ENCODE data around the gene PNMA1. TPM values are rescaled to one million over a fixed set of nuclear protein-coding genes. Genes with fewer than 3 reads are reported as not detected.

Gene PNMA1
- total RNA-seq, 1 donor from 2014 or later = 59.0 TPM

DNA sequence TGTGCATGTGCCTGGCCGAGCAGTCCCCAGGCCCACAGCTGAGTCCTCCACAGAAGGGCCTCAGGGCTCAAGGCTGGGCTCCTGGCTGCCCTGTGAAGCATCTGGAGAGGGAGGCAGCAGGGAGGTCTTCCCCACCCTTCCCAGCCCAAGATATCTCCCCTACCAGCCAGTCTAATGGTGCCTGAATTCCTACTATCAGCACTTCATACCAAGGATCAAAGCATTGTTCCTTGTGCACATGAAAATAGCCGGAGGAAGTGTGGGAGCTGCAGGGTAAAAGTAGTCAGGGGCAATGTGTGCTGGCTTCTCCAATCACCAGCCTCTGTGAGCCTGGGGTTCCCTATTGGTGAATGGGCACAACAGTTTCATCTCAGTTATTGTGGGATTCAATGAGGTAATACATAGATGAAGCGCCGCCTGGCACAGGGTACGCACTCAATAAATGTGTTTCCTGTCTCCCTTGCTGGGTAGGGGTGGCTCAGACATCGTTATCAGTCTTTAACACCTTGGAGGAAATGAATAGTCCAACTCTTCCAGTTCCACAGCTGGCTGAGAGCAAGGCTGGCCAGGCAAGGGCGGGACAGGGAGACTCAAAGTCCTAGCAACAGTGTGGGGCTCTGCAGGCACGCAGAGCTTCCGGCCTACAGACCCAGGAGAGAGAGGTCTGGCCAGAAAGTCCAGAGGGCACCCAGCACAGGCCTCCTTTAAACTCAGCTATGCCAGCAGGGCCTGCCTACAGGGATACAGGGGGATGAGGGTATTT lies 39.1 kb upstream of the PNMA1 start:
- Mint-ChIP-seq H3K27me3 (no peaks in the 10 kb centered on the region), H3K4me1 (ENCODE audit: low read depth) (peaks cover 43% of the 10 kb centered on the region), H3K4me3 (ENCODE audit: low read depth) (no peak overlapping the region), H3K9me3 (ENCODE audit: low read depth) (no peaks in the 10 kb centered on the region), H3K36me3 (ENCODE audit: insufficient read depth) (no peaks in the 10 kb centered on the region), H3K27ac (peak overlapping the region; percentile 83)
- TF ChIP-seq, protein P1, sequence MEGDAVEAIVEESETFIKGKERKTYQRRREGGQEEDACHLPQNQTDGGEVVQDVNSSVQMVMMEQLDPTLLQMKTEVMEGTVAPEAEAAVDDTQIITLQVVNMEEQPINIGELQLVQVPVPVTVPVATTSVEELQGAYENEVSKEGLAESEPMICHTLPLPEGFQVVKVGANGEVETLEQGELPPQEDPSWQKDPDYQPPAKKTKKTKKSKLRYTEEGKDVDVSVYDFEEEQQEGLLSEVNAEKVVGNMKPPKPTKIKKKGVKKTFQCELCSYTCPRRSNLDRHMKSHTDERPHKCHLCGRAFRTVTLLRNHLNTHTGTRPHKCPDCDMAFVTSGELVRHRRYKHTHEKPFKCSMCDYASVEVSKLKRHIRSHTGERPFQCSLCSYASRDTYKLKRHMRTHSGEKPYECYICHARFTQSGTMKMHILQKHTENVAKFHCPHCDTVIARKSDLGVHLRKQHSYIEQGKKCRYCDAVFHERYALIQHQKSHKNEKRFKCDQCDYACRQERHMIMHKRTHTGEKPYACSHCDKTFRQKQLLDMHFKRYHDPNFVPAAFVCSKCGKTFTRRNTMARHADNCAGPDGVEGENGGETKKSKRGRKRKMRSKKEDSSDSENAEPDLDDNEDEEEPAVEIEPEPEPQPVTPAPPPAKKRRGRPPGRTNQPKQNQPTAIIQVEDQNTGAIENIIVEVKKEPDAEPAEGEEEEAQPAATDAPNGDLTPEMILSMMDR (IDR thresholded peaks at IDR 0.05; ENCODE audit: unreplicated experiment) = no peak
- no peak for DNase-seq (ENCODE audit: low spot score, unreplicated experiment)

DNA sequence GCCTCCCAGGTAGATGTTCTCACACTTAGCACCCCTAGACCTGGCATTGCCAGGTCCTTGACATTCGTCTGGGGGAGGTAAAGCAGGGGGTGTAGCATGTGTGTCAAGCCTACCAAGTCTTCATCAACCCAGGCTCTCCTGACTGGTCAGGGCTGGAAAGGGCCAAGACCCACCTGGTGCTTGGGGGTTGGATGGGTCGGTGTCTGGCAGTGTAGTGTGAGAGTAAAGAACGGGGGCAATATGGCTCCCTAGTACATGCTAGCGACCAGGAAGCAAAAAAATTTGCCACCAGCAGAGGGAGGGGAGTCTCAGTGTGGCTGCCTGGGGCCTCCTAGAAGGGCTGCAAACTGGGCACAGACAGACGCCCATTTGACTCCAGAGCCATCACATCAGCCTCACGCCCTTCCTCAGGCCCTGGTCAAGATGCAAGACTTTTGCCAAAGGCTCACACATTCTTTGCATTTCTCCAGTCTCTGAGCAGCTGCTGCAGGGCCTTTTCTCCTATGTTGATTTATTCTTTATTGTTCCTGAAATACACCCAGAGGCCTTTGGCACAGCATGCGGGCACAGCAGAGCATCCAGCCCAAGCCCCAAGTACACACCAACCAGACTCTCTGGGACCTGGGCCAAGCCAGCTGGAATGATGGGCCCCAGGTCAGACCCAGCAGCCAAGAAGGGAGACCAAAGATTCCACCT lies 38.3 kb upstream of the PNMA1 start:
- TF ChIP-seq, protein P1 (IDR thresholded peaks at IDR 0.05; ENCODE audit: unreplicated experiment) = peak; percentile 24
- peaks cover 35% of the 10 kb centered on the region for H3K4me1 Mint-ChIP-seq (ENCODE audit: low read depth)
- no peak for DNase-seq (ENCODE audit: low spot score, unreplicated experiment)
- no peaks in the 10 kb centered on the region for H3K9me3 Mint-ChIP-seq (ENCODE audit: low read depth)
- H3K27me3 Mint-ChIP-seq = no peaks in the 10 kb centered on the region
- no peak overlapping the region for H3K4me3 Mint-ChIP-seq (ENCODE audit: low read depth)
- H3K27ac Mint-ChIP-seq = no peak overlapping the region
- no peaks in the 10 kb centered on the region for H3K36me3 Mint-ChIP-seq (ENCODE audit: insufficient read depth)

DNA sequence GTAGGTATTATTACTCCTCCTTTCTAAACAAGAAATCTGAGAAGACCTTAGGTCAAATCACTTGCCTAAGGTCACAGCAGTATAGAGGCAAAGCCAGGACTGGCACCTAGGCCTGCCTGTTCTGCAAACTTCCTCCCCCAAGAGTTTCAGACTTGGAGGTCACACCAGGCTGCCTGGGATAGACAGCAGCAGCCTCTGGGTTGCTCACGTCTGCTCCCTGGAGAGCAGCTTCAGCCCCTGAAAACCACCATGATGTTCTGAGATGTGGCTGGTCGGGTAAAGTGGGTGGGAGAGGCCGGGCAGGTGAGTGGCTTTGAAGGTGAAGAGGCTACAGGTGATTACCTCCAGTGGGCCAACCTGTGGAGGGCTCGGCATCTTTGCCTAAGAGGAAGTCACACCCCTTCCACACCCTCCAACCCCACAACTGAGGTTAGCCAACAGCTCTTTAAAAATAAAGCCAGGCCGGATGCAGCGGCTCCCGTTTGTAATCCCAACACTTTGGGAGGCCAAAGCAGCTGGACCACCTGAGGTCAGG lies 37.0 kb upstream of the PNMA1 start:
- Mint-ChIP-seq H3K4me3 (ENCODE audit: low read depth) (no peak overlapping the region), H3K27me3 (no peaks in the 10 kb centered on the region), H3K27ac (no peak overlapping the region), H3K36me3 (ENCODE audit: insufficient read depth) (no peaks in the 10 kb centered on the region), H3K9me3 (ENCODE audit: low read depth) (no peaks in the 10 kb centered on the region), H3K4me1 (ENCODE audit: low read depth) (peaks cover 40% of the 10 kb centered on the region)
- DNase-seq (ENCODE audit: low spot score, unreplicated experiment) = no peak
- TF ChIP-seq, protein P1 (IDR thresholded peaks at IDR 0.05; ENCODE audit: unreplicated experiment) = no peak

DNA sequence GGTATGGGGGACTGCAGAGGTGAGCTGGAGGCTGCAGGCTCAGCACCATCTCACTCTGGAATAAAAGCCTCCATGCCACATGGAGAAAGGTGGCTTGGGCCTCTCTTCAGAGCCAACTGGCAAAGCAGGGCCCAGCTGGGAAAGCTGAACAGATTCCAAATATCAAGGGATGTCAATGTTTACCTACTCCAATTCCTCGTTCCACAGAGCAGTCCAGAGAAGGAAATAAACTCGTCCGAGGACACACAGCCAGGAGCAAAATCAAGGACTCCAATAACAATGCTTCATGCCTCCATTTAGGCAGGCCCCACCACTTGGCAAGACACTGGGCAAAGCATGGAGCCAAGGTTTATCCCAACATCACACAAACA lies 36.3 kb upstream of the PNMA1 start:
- H3K4me3 Mint-ChIP-seq (ENCODE audit: low read depth) = no peak overlapping the region
- no peak for DNase-seq (ENCODE audit: low spot score, unreplicated experiment)
- TF ChIP-seq, protein P1 (IDR thresholded peaks at IDR 0.05; ENCODE audit: unreplicated experiment) = no peak
- no peaks in the 10 kb centered on the region for H3K36me3 Mint-ChIP-seq (ENCODE audit: insufficient read depth)
- H3K4me1 Mint-ChIP-seq (ENCODE audit: low read depth) = peaks cover 37% of the 10 kb centered on the region
- H3K27ac Mint-ChIP-seq = no peak overlapping the region
- no peaks in the 10 kb centered on the region for H3K27me3 Mint-ChIP-seq
- no peaks in the 10 kb centered on the region for H3K9me3 Mint-ChIP-seq (ENCODE audit: low read depth)

DNA sequence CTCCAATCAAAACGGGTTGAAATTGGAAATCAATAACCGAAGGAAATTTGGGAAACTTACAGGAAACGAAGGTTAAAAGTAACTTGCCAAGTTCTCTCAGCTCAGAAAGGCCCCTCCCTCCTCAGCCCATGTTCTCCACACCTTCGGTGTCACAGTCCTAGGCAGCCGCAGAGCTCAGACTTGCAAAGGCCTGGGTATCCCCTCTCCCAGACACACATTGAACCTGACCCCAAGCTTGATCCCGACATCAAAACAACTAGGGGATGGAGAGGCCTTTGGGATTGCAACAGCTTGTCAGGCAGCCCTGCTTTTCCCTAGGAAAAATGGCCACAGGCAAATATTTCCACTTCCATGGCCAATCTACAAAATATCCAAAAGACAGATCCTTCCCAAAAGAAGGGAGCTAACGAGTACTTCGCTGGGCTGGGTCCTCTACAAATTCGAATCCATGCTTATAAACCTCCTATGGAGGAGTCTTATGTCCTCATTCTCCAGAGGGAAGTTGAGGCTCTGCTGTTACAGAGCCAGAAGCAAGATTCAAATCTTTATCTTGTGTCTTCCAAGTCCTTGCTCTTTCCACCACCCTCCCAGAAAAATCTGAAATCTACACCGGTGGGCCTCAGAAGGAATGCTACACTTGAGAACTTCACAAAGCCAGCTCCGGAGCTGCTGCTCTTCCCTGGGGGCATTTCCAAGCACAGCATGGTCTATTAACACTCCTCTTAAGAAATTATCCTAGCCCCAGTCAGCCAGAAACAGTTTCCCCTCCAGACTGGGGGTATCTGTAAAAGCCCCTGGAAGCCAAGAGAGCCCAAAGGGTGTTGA lies 35.7 kb upstream of the PNMA1 start:
- TF ChIP-seq, protein P1 (IDR thresholded peaks at IDR 0.05; ENCODE audit: unreplicated experiment) = no peak
- H3K36me3 Mint-ChIP-seq (ENCODE audit: insufficient read depth) = no peaks in the 10 kb centered on the region
- H3K27me3 Mint-ChIP-seq = no peaks in the 10 kb centered on the region
- no peak for DNase-seq (ENCODE audit: low spot score, unreplicated experiment)
- no peak overlapping the region for H3K27ac Mint-ChIP-seq
- H3K4me3 Mint-ChIP-seq (ENCODE audit: low read depth) = no peak overlapping the region
- H3K9me3 Mint-ChIP-seq (ENCODE audit: low read depth) = no peaks in the 10 kb centered on the region
- H3K4me1 Mint-ChIP-seq (ENCODE audit: low read depth) = peaks cover 33% of the 10 kb centered on the region

Data from progenitor cell of endocrine pancreas (in vitro differentiated cells).